MM.1S (cell line): ENCODE results near the gene MYO1F.

Source experiments
- DNase-seq: peaks from one replicate; pipeline ENCODE4 v3.0.0-alpha.2; 2015
- H2AFZ ChIP-seq: fragments of 300-600 bp; sonication (generic); 2 replicates; pipeline ENCODE4 v1.6.0; 2016; ENCODE audit warnings: antibody characterized with exemption, low read length
- H3F3A ChIP-seq: fragments of 300-600 bp; sonication (generic); 2 replicates; pipeline ENCODE4 v1.6.1; 2016; ENCODE audit warnings: mild to moderate bottlenecking, antibody characterized with exemption, low read length, moderate library complexity, mixed read lengths; ENCODE audit not compliant: insufficient read depth
- H3K27ac ChIP-seq: fragments of 300-600 bp; sonication (generic); 2 replicates; pipeline ENCODE4 v1.5.1; 2016; ENCODE audit warnings: mild to moderate bottlenecking, low read length
- H3K27me3 ChIP-seq: fragments of 300-600 bp; sonication (generic); replicated peaks from 2 replicates; pipeline ENCODE4 v1.6.0; 2016; ENCODE audit warnings: low read length; ENCODE audit not compliant: insufficient read depth
- H3K36me3 ChIP-seq: fragments of 300-600 bp; sonication (generic); replicated peaks from 2 replicates; pipeline ENCODE4 v1.6.1; 2016; ENCODE audit warnings: mild to moderate bottlenecking, low read length, mixed read lengths; ENCODE audit not compliant: insufficient read depth
- H3K4me1 ChIP-seq: fragments of 300-600 bp; sonication (generic); 2 replicates; pipeline ENCODE4 v1.6.1; 2016; ENCODE audit warnings: low read length, mixed read lengths
- H3K4me2 ChIP-seq: fragments of 300-600 bp; sonication (generic); 2 replicates; pipeline ENCODE4 v1.6.0; 2016; ENCODE audit warnings: low read depth, low read length
- H3K4me3 ChIP-seq: fragments of 300-600 bp; sonication (generic); 2 replicates; pipeline ENCODE4 v1.5.1; 2016; ENCODE audit warnings: low read length, mixed read lengths
- H3K79me2 ChIP-seq: fragments of 300-600 bp; sonication (generic); 2 replicates; pipeline ENCODE4 v1.6.1; 2016; ENCODE audit warnings: mixed run types, low read length, mixed read lengths
- H3K9ac ChIP-seq: fragments of 300-600 bp; sonication (generic); 2 replicates; pipeline ENCODE4 v1.6.1; 2016; ENCODE audit warnings: low read length, mixed read lengths
- H3K9me2 ChIP-seq: fragments of 300-600 bp; sonication (generic); replicated peaks from 2 replicates; pipeline ENCODE4 v1.6.1; 2016; ENCODE audit warnings: mild to moderate bottlenecking, low read length, mixed read lengths; ENCODE audit not compliant: insufficient read depth
- H3K9me3 ChIP-seq: fragments of 300-600 bp; sonication (generic); replicated peaks from 2 replicates; pipeline ENCODE4 v1.6.1; 2016; ENCODE audit warnings: mild to moderate bottlenecking, low read length, mixed read lengths; ENCODE audit not compliant: insufficient read depth
- H4K20me1 ChIP-seq: fragments of 300-600 bp; sonication (generic); 2 replicates; pipeline ENCODE4 v1.6.1; 2016; ENCODE audit warnings: mild to moderate bottlenecking, low read length, moderate library complexity, mixed read lengths; ENCODE audit not compliant: insufficient read depth
- EZH2 ChIP-seq: fragments of 300-600 bp; sonication (generic); optimal IDR thresholded peaks from 2 replicates; pipeline ENCODE3; 2017; ENCODE audit warnings: low read depth, mild to moderate bottlenecking, antibody characterized with exemption, low read length, mixed read lengths
- EZH2phosphoT487 ChIP-seq: fragments of 300-600 bp; sonication (generic); IDR thresholded peaks from 2 replicates; pipeline ENCODE4 v1.6.1; 2018; ENCODE audit warnings: antibody characterized with exemption, low read length
- TF ChIP-seq, protein P1 (sequence below): fragments of 300-600 bp; sonication (generic); IDR thresholded peaks from 2 replicates; pipeline ENCODE4 v1.5.1; 2016; ENCODE audit warnings: antibody characterized with exemption, low read length, mixed read lengths

Gene MYO1F

DNA sequence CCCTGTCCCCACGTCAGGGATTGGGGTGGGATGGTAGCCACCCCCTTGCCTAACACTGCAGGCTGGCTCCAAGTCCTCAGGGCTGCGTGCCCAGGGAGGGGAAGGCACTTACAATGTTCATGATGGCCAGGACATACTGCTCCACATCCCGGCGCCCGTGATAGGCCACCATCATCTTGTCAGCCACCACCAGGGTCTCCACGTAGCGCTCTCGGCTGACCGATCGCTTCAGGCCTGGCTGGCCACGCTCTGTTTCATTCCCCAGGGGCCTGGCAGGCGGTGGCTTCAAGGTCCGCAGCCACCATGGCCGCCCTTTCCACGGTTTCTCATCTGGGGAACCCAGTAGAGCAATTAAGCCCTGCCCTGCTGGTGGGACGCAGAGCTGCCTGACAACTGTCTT is 23.6 kb upstream of the MYO1F start:
- Histone ChIP-seq H3K36me3 (no peaks in the 10 kb centered on the region), H3K9me3 (no peaks in the 10 kb centered on the region), H3K4me3 (no peak overlapping the region), H3K9ac (no peak overlapping the region), H3K27me3 (peaks cover 83% of the 10 kb centered on the region), H3K79me2 (no peaks in the 10 kb centered on the region), H4K20me1 (no peaks in the 10 kb centered on the region), H3K4me2 (no peak overlapping the region), H3K27ac (no peak overlapping the region), H3K4me1 (no peaks in the 10 kb centered on the region), H3F3A (no peaks in the 10 kb centered on the region), H3K9me2 (no peaks in the 10 kb centered on the region), H2AFZ (no peak overlapping the region)
- DNase-seq, result no peak
- TF ChIP-seq EZH2 (no peak), EZH2phosphoT487 (no peak)
- TF ChIP-seq, protein P1, sequence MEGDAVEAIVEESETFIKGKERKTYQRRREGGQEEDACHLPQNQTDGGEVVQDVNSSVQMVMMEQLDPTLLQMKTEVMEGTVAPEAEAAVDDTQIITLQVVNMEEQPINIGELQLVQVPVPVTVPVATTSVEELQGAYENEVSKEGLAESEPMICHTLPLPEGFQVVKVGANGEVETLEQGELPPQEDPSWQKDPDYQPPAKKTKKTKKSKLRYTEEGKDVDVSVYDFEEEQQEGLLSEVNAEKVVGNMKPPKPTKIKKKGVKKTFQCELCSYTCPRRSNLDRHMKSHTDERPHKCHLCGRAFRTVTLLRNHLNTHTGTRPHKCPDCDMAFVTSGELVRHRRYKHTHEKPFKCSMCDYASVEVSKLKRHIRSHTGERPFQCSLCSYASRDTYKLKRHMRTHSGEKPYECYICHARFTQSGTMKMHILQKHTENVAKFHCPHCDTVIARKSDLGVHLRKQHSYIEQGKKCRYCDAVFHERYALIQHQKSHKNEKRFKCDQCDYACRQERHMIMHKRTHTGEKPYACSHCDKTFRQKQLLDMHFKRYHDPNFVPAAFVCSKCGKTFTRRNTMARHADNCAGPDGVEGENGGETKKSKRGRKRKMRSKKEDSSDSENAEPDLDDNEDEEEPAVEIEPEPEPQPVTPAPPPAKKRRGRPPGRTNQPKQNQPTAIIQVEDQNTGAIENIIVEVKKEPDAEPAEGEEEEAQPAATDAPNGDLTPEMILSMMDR, result no peak

DNA sequence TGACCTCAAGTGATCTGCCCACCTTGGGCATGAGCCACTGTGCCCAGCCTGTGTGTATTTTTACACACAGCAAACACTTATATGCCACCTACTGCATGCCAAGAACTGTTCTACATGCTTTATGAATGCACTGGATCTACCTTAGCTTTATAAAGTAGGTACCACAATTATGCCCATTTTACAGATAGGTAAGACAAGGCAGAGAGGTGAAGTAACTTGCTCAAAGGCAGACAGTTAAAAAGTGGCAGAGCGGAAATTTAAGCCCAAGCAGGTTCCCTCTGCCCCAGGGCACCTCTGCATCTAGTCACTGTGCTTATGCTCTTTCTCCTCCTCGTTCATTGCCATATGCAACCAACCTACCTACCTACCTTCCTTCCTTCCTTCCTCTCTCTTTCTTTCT is 22.8 kb upstream of the MYO1F start:
- Histone ChIP-seq H3K36me3 (no peaks in the 10 kb centered on the region), H3K27ac (no peak overlapping the region), H3K4me3 (no peak overlapping the region), H3K9ac (no peak overlapping the region), H3K9me2 (no peaks in the 10 kb centered on the region), H3K9me3 (no peaks in the 10 kb centered on the region), H4K20me1 (no peaks in the 10 kb centered on the region), H3K4me1 (no peaks in the 10 kb centered on the region), H3K79me2 (no peaks in the 10 kb centered on the region), H3K27me3 (peaks cover 83% of the 10 kb centered on the region), H2AFZ (no peak overlapping the region), H3K4me2 (no peak overlapping the region), H3F3A (no peaks in the 10 kb centered on the region)
- no peak for TF ChIP-seq EZH2phosphoT487
- TF ChIP-seq EZH2, result no peak
- TF ChIP-seq, protein P1, result no peak
- DNase-seq, result no peak

DNA sequence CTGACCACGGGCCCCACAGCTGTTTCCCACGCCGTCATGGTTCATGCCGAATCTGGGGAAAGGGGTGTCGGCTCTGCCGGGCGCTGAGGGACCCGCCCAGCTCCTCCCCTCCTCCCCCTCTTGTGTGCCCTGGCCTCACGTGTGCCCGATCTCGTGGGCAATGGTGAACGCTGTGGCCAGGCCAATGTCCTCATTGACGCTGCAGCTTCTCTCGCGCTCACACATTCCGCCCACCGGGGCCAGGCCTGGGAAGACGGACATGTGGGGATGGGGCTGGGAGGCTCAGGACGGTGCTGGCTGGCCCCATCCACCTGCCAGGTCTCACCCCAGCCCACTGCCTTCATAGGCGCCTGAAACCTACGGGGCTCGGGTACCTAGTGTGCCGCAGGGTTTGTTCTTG is 18.9 kb upstream of the MYO1F start:
- H3K4me2 ChIP-seq, result no peak overlapping the region
- H3K27me3 ChIP-seq, result peaks cover 69% of the 10 kb centered on the region
- H3K9me2 ChIP-seq, result no peaks in the 10 kb centered on the region
- no peaks in the 10 kb centered on the region for H3K4me1 ChIP-seq
- no peaks in the 10 kb centered on the region for H3K36me3 ChIP-seq
- no peak overlapping the region for H3K27ac ChIP-seq
- no peak overlapping the region for H3K4me3 ChIP-seq
- TF ChIP-seq, protein P1, result no peak
- TF ChIP-seq EZH2 (no peak), EZH2phosphoT487 (no peak)
- no peak overlapping the region for H3K9ac ChIP-seq
- no peaks in the 10 kb centered on the region for H3F3A ChIP-seq
- 0 out of 2 replicates have a peak, but pooled peaks cover 6% of the 10 kb centered on the region for H3K9me3 ChIP-seq
- no peak for DNase-seq
- H4K20me1 ChIP-seq, result no peaks in the 10 kb centered on the region
- H3K79me2 ChIP-seq, result no peaks in the 10 kb centered on the region
- H2AFZ ChIP-seq, result no peak overlapping the region
